Endothelial cell of umbilical vein (primary cell): Measurements from ENCODE around the gene ACTG1. TPM values are rescaled to one million over a fixed set of nuclear protein-coding genes. Genes with fewer than 3 reads are reported as not detected.

Experiments used
- BruUV-seq: library from RNA; stranded (reverse); fragments of 400-500 nt; replicated peaks from 2 replicates; lab custom pipeline; 2021; lab: Mats Ljungman, UMichigan
- CTCF ChIA-PET: fragments of 300-600, 350-600 bp; sonication (Branson Sonifier 250); formaldehyde crosslinking; loops from one replicate; lab custom pipeline; 2021; ENCODE audit warnings: antibody characterized with exemption, inconsistent platforms; lab: Charles Lee
- POLR2A ChIA-PET: fragments of 300-600, 350-600 bp; sonication (Branson Sonifier 250); formaldehyde crosslinking; loops from one replicate; lab custom pipeline; 2021; ENCODE audit warnings: antibody characterized with exemption, inconsistent platforms; lab: Charles Lee
- DNase-seq: peaks from one replicate; pipeline ENCODE4 v3.0.0-alpha.2; 2011; ENCODE audit warnings: low read depth, low spot score
- FAIRE-seq: peaks from 2 replicates; lab custom pipeline; 2011; peaks lifted over from hg19 to GRCh38; lab: Jason Lieb, UNC
- H2AFZ ChIP-seq: 2 replicates; pipeline ENCODE4 v1.6.0; 2012; ENCODE audit warnings: low read depth, low read length, control low read depth, inconsistent platforms
- H3K27ac ChIP-seq: 2 replicates; pipeline ENCODE4 v1.5.1; 2011; ENCODE audit warnings: low read depth, mild to moderate bottlenecking, control low read depth, low read length, moderate library complexity; ENCODE audit not compliant: insufficient read depth
- H3K27me3 ChIP-seq, 2 experiments: 2 replicates each; pipeline versions ENCODE4 v1.6.0 to v1.6.1; 2011; ENCODE audit warnings: low read length in 2 of 2, mixed read lengths in 1 of 2; ENCODE audit not compliant: control insufficient read depth in 2 of 2, insufficient read depth in 2 of 2
- H3K36me3 ChIP-seq, 2 experiments: 2 replicates in 1 of 2; 3 replicates in 1 of 2; pipeline ENCODE4 v1.5.1; 2011; ENCODE audit warnings: low read length in 2 of 2, mild to moderate bottlenecking in 1 of 2, moderate library complexity in 1 of 2; ENCODE audit not compliant: control insufficient read depth in 2 of 2, insufficient read depth in 2 of 2; ENCODE audit errors: extremely low read depth in 1 of 2
- H3K4me1 ChIP-seq: 3 replicates; pipeline ENCODE4 v1.5.1; 2011; ENCODE audit warnings: mild to moderate bottlenecking, low read length; ENCODE audit not compliant: control insufficient read depth, insufficient read depth; ENCODE audit errors: extremely low read depth
- H3K4me2 ChIP-seq: 2 replicates; pipeline ENCODE4 v1.6.1; 2011; ENCODE audit warnings: low read length, control low read depth, mixed read lengths; ENCODE audit not compliant: insufficient read depth
- H3K4me3 ChIP-seq, 3 experiments: fragments of 200-600 bp in 1 of 3; sonication (generic), shearing (Covaris generic) in 1 of 3; replicated peaks in 1 of 3; 2 replicates each; pipeline ENCODE4 v1.5.1; 2011 to 2016; ENCODE audit warnings: control low read depth in 3 of 3, low read length in 3 of 3, mild to moderate bottlenecking in 2 of 3, inconsistent platforms in 1 of 3, low read depth in 1 of 3, moderate library complexity in 1 of 3; ENCODE audit not compliant: insufficient read depth in 1 of 3
- H3K79me2 ChIP-seq: 2 replicates; pipeline ENCODE4 v1.6.0; 2012; ENCODE audit warnings: low read length, inconsistent platforms; ENCODE audit not compliant: control insufficient read depth, insufficient read depth
- H3K9ac ChIP-seq: replicated peaks from 2 replicates; pipeline ENCODE3; 2011; ENCODE audit warnings: low read length, control low read depth; ENCODE audit not compliant: insufficient read depth; ENCODE audit errors: extremely low read depth
- H3K9me1 ChIP-seq: replicated peaks from 3 replicates; pipeline ENCODE4 v1.6.0; 2011; ENCODE audit warnings: mild to moderate bottlenecking, low read length; ENCODE audit not compliant: control insufficient read depth, insufficient read depth; ENCODE audit errors: extremely low read depth
- H3K9me3 ChIP-seq: replicated peaks from 2 replicates; pipeline ENCODE4 v1.5.1; 2012; ENCODE audit warnings: low read length, inconsistent platforms; ENCODE audit not compliant: control insufficient read depth, insufficient read depth
- H4K20me1 ChIP-seq: replicated peaks from 2 replicates; pipeline ENCODE3; 2011; ENCODE audit warnings: mild to moderate bottlenecking, low read length; ENCODE audit not compliant: control insufficient read depth, insufficient read depth; ENCODE audit errors: extremely low read depth
- CTCF ChIP-seq, 2 donors: IDR thresholded peaks; 1 replicate in 1 of 2; 2 replicates in 1 of 2; pipeline ENCODE4 v1.5.1; 2011; ENCODE audit warnings: low read length in 2 of 2, mild to moderate bottlenecking in 2 of 2, moderate library complexity in 2 of 2, control low read depth in 1 of 2, inconsistent platforms in 1 of 2, low read depth in 1 of 2; ENCODE audit not compliant: insufficient read depth in 1 of 2; ENCODE audit errors: extremely low read depth in 1 of 2
- EZH2 ChIP-seq: IDR thresholded peaks from 2 replicates; pipeline ENCODE4 v1.6.1; 2012; ENCODE audit warnings: borderline replicate concordance, low read depth, mild to moderate bottlenecking, moderate library complexity, low read length, inconsistent platforms; ENCODE audit not compliant: severe bottlenecking
- FOS ChIP-seq: IDR thresholded peaks from 2 replicates; pipeline ENCODE4 v1.6.1; 2011; ENCODE audit warnings: mild to moderate bottlenecking, low read length, moderate library complexity, borderline replicate concordance; ENCODE audit not compliant: insufficient read depth
- GATA2 ChIP-seq: IDR thresholded peaks from 2 replicates; pipeline ENCODE4 v1.7.0; 2011; ENCODE audit warnings: low read depth, mild to moderate bottlenecking, moderate library complexity, mixed read lengths, low read length; ENCODE audit not compliant: insufficient read length, insufficient read depth
- JUN ChIP-seq: IDR thresholded peaks from 2 replicates; pipeline ENCODE4 v1.6.1; 2011; ENCODE audit warnings: borderline replicate concordance, low read depth; ENCODE audit not compliant: insufficient read length, insufficient read depth
- MYC ChIP-seq: IDR thresholded peaks from one replicate; pipeline ENCODE4 v1.6.1; 2011; ENCODE audit warnings: mild to moderate bottlenecking, low read depth, low read length
- POLR2A ChIP-seq: IDR thresholded peaks from 2 replicates; pipeline ENCODE4 v1.6.1; 2012; ENCODE audit warnings: low read depth, mild to moderate bottlenecking, control low read depth, low read length
- POLR2AphosphoS5 ChIP-seq: IDR thresholded peaks from 2 replicates; pipeline ENCODE4 v1.6.1; 2012; ENCODE audit warnings: low read depth, mild to moderate bottlenecking, control low read depth, low read length, moderate library complexity; ENCODE audit not compliant: insufficient read depth
- dilution Hi-C: fragments of 300-500 bp; cut with MboI; formaldehyde crosslinking; loops from one replicate; pipeline ENCODE4 v1.15.0; 2019; ENCODE audit warnings: low sequenced_read_pairs; ENCODE audit not compliant: extremely low pct_ligation_motif_present
- intact Hi-C: fragments of 100-400 bp; cut with micrococcal nuclease; formaldehyde crosslinking; loops from one replicate; pipeline ENCODE4 v1.10.0; 2022
- polyA plus RNA-seq, 4 experiments: library from polyadenylated mRNA; depleted of rRNA in 3 of 4; stranded (reverse) in 3 of 4; unstranded in 1 of 4; fragments of >200 nt; gene quantifications; 2 replicates each; pipeline versions ENCODE4 v1.2.1 to v1.2.3, GENCODE V29; 2011 to 2012; ENCODE audit warnings: missing spikeins in 1 of 4
- total RNA-seq: library from RNA; stranded (reverse); gene quantifications from 2 replicates; pipeline ENCODE4 v1.2.3, GENCODE V29; 2021
- TF ChIP-seq, protein P1 (sequence below): IDR thresholded peaks from 2 replicates; pipeline ENCODE4 v1.6.1; 2011; ENCODE audit not compliant: insufficient read depth, insufficient read length

The ACTG1 gene
- total and polyA plus RNA-seq, 2 donors (not counting 3 experiments of a cell fraction or from before 2014, with no cell fraction given): 6,127 to 10,663 TPM

- BruUV-seq: no TSS peak
- POLR2A ChIA-PET: no interaction called here
Measured at GRCh38 chr17:81492706-81493105, 19.9 kb downstream of the ACTG1 start.

More at GRCh38 chr17:81492706-81493105, 19.9 kb downstream of the ACTG1 start:
- intact Hi-C loops: no loop called here
- FAIRE-seq (no peak), DNase-seq (no peak)
- Histone ChIP-seq H3K9me3 (no peaks in the 10 kb centered on the region), H3K79me2 (no peaks in the 10 kb centered on the region), H4K20me1 (no peaks in the 10 kb centered on the region), H3K27ac (no peak overlapping the region), H3K9me1 (no peaks in the 10 kb centered on the region), H3K4me2 (no peak overlapping the region), H3K9ac (no peak overlapping the region), H2AFZ (no peak overlapping the region), H3K4me3 (no peak overlapping the region), H3K4me1 (peaks cover 6% of the 10 kb centered on the region), H3K36me3 (no peaks in the 10 kb centered on the region), H3K27me3 (peaks cover 6 to 12% of the 10 kb centered on the region in 2 experiments)
- CTCF ChIA-PET: interaction anchor here (1.2 kb wide), 1 partner anchor 8 kb away, joined by 3 read pairs; no protein-coding TSS in a partner anchor
- TF ChIP-seq JUN: no peak
- TF ChIP-seq CTCF (IDR thresholded peaks at IDR 0.05; ENCODE audit: extremely low read depth in 1 of 2, insufficient read depth in 1 of 2, low read depth in 1 of 2, low read length in 2 of 2): no peak
- TF ChIP-seq FOS: no peak
- TF ChIP-seq, protein P1, sequence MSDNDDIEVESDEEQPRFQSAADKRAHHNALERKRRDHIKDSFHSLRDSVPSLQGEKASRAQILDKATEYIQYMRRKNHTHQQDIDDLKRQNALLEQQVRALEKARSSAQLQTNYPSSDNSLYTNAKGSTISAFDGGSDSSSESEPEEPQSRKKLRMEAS: no peak
- no peak for TF ChIP-seq GATA2
- no peak for TF ChIP-seq EZH2
- TF ChIP-seq POLR2AphosphoS5: no peak
- no peak for TF ChIP-seq MYC
- TF ChIP-seq POLR2A: no peak
- dilution Hi-C loops: no loop called here
